Nephron (organoid): Measurements from ENCODE around the gene ARHGAP22.

Experiments
- H3K27ac Mint-ChIP-seq, 3 experiments: 2 replicates each; pipeline ENCODE4 v1.8.0; 2020; ENCODE audit warnings: mixed read lengths in 3 of 3, mild to moderate bottlenecking in 2 of 3, moderate library complexity in 1 of 3
- H3K27me3 Mint-ChIP-seq: 2 replicates; pipeline ENCODE4 v1.8.0; 2021; ENCODE audit warnings: low read depth, mild to moderate bottlenecking, moderate library complexity, mixed read lengths
- H3K36me3 Mint-ChIP-seq: 2 replicates; pipeline ENCODE4 v1.8.0; 2020; ENCODE audit warnings: low read depth, mixed read lengths
- H3K4me1 Mint-ChIP-seq: 2 replicates; pipeline ENCODE4 v1.8.0; 2020; ENCODE audit warnings: mixed read lengths
- H3K4me3 Mint-ChIP-seq, 3 experiments: 2 replicates each; pipeline ENCODE4 v1.8.0; 2020; ENCODE audit warnings: mild to moderate bottlenecking in 3 of 3, mixed read lengths in 3 of 3, moderate library complexity in 2 of 3
- H3K9me3 Mint-ChIP-seq: 2 replicates; pipeline ENCODE4 v1.8.0; 2020; ENCODE audit warnings: mixed read lengths
- TF ChIP-seq, protein P1 (sequence below), 3 experiments: fragments of 200-600 bp; sonication (generic); IDR thresholded peaks; one replicate each; pipeline ENCODE4 v1.5.0; 2021; ENCODE audit warnings: antibody characterized with exemption in 3 of 3; ENCODE audit not compliant: unreplicated experiment in 3 of 3

Gene ARHGAP22

DNA sequence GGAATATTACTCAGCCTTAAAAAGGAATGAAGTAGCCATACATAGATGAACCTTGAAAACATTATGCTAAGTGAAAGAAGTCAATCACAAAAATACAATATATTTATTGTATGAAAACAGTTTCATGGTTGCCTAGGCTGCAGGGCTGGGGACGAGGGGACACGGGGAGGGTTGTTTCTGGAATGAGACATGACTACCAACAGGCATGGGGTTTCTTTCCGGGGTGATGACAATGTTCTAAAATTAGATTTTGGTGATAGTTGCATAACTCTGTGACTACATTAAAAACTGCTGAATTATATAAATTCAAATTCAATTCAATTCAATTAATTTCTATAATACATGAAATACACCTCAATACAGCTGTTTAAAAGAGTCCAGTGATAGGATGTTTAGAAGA, 88.0 kb downstream of the ARHGAP22 start:
- H3K4me1 Mint-ChIP-seq = peaks cover 5% of the 10 kb centered on the region
- peaks cover 20% of the 10 kb centered on the region for H3K9me3 Mint-ChIP-seq
- peaks cover 45% of the 10 kb centered on the region for H3K27me3 Mint-ChIP-seq
- no peak overlapping the region for H3K27ac Mint-ChIP-seq
- TF ChIP-seq, protein P1, sequence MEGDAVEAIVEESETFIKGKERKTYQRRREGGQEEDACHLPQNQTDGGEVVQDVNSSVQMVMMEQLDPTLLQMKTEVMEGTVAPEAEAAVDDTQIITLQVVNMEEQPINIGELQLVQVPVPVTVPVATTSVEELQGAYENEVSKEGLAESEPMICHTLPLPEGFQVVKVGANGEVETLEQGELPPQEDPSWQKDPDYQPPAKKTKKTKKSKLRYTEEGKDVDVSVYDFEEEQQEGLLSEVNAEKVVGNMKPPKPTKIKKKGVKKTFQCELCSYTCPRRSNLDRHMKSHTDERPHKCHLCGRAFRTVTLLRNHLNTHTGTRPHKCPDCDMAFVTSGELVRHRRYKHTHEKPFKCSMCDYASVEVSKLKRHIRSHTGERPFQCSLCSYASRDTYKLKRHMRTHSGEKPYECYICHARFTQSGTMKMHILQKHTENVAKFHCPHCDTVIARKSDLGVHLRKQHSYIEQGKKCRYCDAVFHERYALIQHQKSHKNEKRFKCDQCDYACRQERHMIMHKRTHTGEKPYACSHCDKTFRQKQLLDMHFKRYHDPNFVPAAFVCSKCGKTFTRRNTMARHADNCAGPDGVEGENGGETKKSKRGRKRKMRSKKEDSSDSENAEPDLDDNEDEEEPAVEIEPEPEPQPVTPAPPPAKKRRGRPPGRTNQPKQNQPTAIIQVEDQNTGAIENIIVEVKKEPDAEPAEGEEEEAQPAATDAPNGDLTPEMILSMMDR (IDR thresholded peaks at IDR 0.05; ENCODE audit: unreplicated experiment in 3 of 3) = no peak
- H3K36me3 Mint-ChIP-seq = peaks cover 3% of the 10 kb centered on the region
- no peak overlapping the region for H3K4me3 Mint-ChIP-seq

DNA sequence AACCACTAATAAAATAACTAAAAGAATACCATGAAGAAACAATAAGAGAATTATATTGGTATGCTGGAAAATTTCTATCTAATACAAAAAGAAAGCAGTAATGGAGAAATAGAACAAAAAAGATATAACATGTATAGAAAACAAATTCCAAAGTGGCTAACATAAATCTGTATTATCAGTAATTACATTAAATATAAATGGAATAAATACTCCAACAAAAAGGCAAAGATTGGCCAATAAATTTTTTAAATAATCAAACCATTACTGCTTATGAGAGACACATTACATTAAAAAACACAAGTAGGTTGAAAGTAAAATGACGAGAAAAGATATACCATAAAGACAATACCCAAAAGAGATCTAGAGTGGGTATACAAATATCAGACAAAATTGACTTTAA, 90.0 kb downstream of the ARHGAP22 start:
- H3K4me3 Mint-ChIP-seq = no peak overlapping the region
- TF ChIP-seq, protein P1 (IDR thresholded peaks at IDR 0.05; ENCODE audit: unreplicated experiment in 3 of 3) = no peak
- H3K27ac Mint-ChIP-seq = no peak overlapping the region
- H3K36me3 Mint-ChIP-seq = peaks cover 3% of the 10 kb centered on the region
- H3K27me3 Mint-ChIP-seq = peaks cover 26% of the 10 kb centered on the region
- peaks cover 23% of the 10 kb centered on the region for H3K9me3 Mint-ChIP-seq
- H3K4me1 Mint-ChIP-seq = peaks cover 2% of the 10 kb centered on the region

DNA sequence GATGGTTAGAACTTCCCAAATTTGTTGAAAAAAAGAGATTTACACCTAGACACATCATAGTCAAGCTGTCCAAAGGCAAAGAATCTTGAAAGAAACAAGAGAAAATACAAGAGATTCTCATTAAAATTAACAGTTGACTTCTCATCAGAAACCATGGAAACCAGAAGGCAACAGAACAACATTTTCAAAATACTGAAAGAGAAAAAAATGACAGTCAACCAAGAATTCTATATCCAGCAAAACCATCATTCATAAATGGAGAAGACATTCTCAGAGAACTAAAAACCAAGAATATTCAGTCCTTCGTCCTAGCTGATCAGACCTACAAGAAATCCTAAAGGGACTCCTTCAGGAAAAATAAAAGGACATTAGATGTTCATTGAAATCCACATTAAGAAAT, 90.6 kb downstream of the ARHGAP22 start:
- Mint-ChIP-seq H3K9me3 (peaks cover 23% of the 10 kb centered on the region), H3K4me1 (no peaks in the 10 kb centered on the region), H3K4me3 (no peak overlapping the region), H3K36me3 (peaks cover 3% of the 10 kb centered on the region), H3K27ac (no peak overlapping the region), H3K27me3 (peaks cover 22% of the 10 kb centered on the region)
- TF ChIP-seq, protein P1 (IDR thresholded peaks at IDR 0.05; ENCODE audit: unreplicated experiment in 3 of 3) = no peak

DNA sequence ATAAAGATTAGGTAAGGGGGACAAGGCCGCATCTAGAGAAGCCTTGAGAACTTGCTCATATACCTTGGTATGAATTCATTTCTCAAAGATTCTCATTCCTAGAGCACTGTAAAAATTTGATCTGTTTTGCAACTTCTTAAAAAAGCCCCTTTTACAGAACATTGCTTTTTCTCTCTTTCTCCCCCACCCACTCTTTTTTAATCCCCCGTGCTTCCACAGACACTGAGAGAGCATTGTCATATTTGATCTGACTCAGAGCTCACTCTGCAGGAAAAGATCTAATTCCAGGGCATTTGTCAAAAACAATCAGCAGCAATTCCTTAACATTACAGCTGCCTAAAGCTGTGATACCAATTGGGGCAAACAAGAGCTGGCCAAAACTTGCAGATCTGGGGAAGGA, 92.0 kb downstream of the ARHGAP22 start:
- H3K27me3 Mint-ChIP-seq = peaks cover 10% of the 10 kb centered on the region
- H3K4me1 Mint-ChIP-seq = no peaks in the 10 kb centered on the region
- peaks cover 23% of the 10 kb centered on the region for H3K9me3 Mint-ChIP-seq
- H3K4me3 Mint-ChIP-seq = no peak overlapping the region
- TF ChIP-seq, protein P1 (IDR thresholded peaks at IDR 0.05; ENCODE audit: unreplicated experiment in 3 of 3) = no peak
- no peak overlapping the region for H3K27ac Mint-ChIP-seq
- H3K36me3 Mint-ChIP-seq = peaks cover 3% of the 10 kb centered on the region

DNA sequence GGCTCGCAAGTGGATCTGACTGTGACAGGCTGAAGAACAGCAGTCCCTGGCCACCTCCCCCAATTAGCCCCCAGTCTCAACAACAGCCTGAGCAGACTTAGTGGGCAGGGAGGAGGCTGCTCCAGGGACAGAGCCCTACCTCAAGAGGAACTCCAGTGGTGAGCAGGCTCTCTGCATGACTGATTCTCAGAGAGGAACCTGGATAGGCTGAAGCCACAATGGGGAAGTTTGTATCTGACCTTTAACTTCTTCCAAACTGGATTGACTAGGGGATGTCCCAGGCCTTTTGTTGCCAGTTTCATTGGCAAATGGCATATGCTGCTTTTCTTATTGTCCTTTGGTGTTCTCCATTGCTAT, 93.0 kb downstream of the ARHGAP22 start:
- no peaks in the 10 kb centered on the region for H3K4me1 Mint-ChIP-seq
- H3K36me3 Mint-ChIP-seq = peaks cover 3% of the 10 kb centered on the region
- H3K27me3 Mint-ChIP-seq = peaks cover 5% of the 10 kb centered on the region
- peaks cover 19% of the 10 kb centered on the region for H3K9me3 Mint-ChIP-seq
- TF ChIP-seq, protein P1 (IDR thresholded peaks at IDR 0.05; ENCODE audit: unreplicated experiment in 3 of 3) = no peak
- no peak overlapping the region for H3K27ac Mint-ChIP-seq
- no peak overlapping the region for H3K4me3 Mint-ChIP-seq

DNA sequence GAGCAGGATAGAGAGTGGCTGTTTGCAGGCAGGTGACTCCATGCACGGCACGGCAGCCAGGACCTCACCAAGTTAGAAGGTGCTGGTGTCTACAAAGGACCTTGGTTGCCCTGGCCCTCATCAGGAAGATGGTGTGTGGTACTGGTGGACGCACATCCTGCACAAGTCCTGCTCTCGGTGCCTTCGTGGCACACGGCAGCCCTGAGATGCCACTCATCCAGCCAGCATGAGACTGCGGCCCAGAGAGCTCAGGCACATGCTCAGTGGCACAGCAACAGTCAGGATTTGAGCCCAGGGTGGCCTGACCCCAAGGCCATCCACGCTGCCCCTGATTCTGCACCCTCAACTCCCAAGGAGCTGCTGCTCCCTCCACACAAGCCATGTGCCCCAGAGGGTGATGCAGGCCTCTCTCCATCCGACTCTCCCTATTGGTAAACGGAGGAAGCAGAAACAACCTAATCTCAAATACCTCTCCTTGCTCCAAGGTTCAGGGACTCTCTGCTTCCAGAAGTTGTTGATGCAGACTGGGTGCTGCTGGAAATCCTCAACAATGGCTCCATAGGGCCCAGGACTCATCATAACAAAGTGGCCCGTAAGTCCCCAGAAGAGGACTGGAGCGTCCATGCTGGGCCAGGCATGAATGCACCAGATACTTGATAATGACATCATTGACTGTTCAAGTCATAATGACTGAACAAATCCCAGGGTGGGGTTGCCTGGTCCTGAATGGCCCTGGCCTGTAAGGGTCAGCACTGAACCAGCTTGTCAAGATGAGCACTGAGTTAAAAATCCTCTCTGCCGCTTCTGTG, 93.6 kb downstream of the ARHGAP22 start:
- TF ChIP-seq, protein P1 (IDR thresholded peaks at IDR 0.05; ENCODE audit: unreplicated experiment in 3 of 3) = no peak
- peaks cover 18% of the 10 kb centered on the region for H3K9me3 Mint-ChIP-seq
- H3K27ac Mint-ChIP-seq = no peak overlapping the region
- H3K36me3 Mint-ChIP-seq = peaks cover 3% of the 10 kb centered on the region
- no peak overlapping the region for H3K4me3 Mint-ChIP-seq
- H3K27me3 Mint-ChIP-seq = peaks cover 5% of the 10 kb centered on the region
- no peaks in the 10 kb centered on the region for H3K4me1 Mint-ChIP-seq
